HCT116 (cell line): ENCODE results near the gene PIPOX. TPM values are rescaled to one million over a fixed set of nuclear protein-coding genes. Genes with fewer than 3 reads are reported as not detected.

Experiments
- ATAC-seq: fragments of 200-7000 bp; cut with Tn5 transposase; 2 replicates; pipeline ENCODE4 v1.9.1; 2020; ENCODE audit warnings: mild to moderate bottlenecking, moderate library complexity
- BruUV-seq: library from RNA; stranded (reverse); fragments of 400-500 nt; replicated peaks from 2 replicates; lab custom pipeline; 2021; lab: Mats Ljungman, UMichigan
- CTCF ChIA-PET: fragments of 300-600 bp; sonication (Branson Sonifier 250); formaldehyde crosslinking; loops from one replicate; lab custom pipeline; 2021; ENCODE audit warnings: antibody characterized with exemption; lab: Charles Lee
- POLR2A ChIA-PET: fragments of 300-600, 350-600 bp; sonication (Branson Sonifier 250); formaldehyde crosslinking; loops from one replicate; lab custom pipeline; 2021; ENCODE audit warnings: antibody characterized with exemption; lab: Charles Lee
- RAD21 ChIA-PET, 2 experiments: fragments of 300-600 bp; sonication (Branson Sonifier 250); formaldehyde crosslinking; loops; one replicate each; lab custom pipeline; 2023; ENCODE audit warnings: low total read pairs in 2 of 2; ENCODE audit not compliant: uncharacterized antibody in 2 of 2, unreplicated experiment in 2 of 2, low non-redundant PET in 1 of 2; lab: Charles Lee
- DNase-seq: peaks from one replicate; pipeline ENCODE4 v3.0.0-alpha.2; 2010; ENCODE audit warnings: low read depth, low spot score
- H2AFZ ChIP-seq: fragments of 200-600 bp; shearing (Covaris generic), sonication (generic); 2 replicates; pipeline ENCODE4 v1.6.1; 2017; ENCODE audit warnings: low read depth, mixed run types, mixed read lengths, antibody characterized with exemption, low read length; ENCODE audit not compliant: poor library complexity, severe bottlenecking
- H3K27ac ChIP-seq: 2 replicates; pipeline ENCODE4 v1.5.1; 2012; ENCODE audit warnings: low read depth, low read length
- H3K27me3 ChIP-seq: fragments of 200-600 bp; sonication (generic); 2 replicates; pipeline ENCODE4 v1.6.1; 2016; ENCODE audit warnings: mixed run types, low read length, mixed read lengths; ENCODE audit not compliant: insufficient read depth
- H3K36me3 ChIP-seq, 2 experiments: fragments of 200-500 bp in 1 of 2; fragments of 200-600 bp in 1 of 2; sonication (Bioruptor generic) in 1 of 2; sonication (generic) in 1 of 2; 2 replicates each; pipeline versions ENCODE4 v1.5.1 to v1.6.1; 2014 to 2016; ENCODE audit warnings: low read length in 2 of 2, inconsistent platforms in 1 of 2, mixed read lengths in 1 of 2, mixed run types in 1 of 2; ENCODE audit not compliant: insufficient read depth in 2 of 2, control insufficient read depth in 1 of 2
- H3K4me1 ChIP-seq, 2 experiments: fragments of 200-600 bp in 1 of 2; sonication (generic) in 1 of 2; 2 replicates each; pipeline versions ENCODE4 v1.5.1 to v1.6.1; 2012 to 2017; ENCODE audit warnings: low read length in 2 of 2, inconsistent platforms in 1 of 2, mild to moderate bottlenecking in 1 of 2, mixed read lengths in 1 of 2, mixed run types in 1 of 2, moderate library complexity in 1 of 2; ENCODE audit not compliant: insufficient read depth in 2 of 2, control insufficient read depth in 1 of 2
- H3K4me2 ChIP-seq: fragments of 200-600 bp; sonication (generic); 2 replicates; pipeline ENCODE4 v1.6.1; 2017; ENCODE audit warnings: mixed run types, low read length, mixed read lengths
- H3K4me3 ChIP-seq, 2 experiments: fragments of 200-600 bp in 1 of 2; sonication (generic) in 1 of 2; replicated peaks in 1 of 2; 2 replicates each; pipeline ENCODE4 v1.5.1; 2011 to 2016; ENCODE audit warnings: low read length in 2 of 2, control low read depth in 1 of 2, low read depth in 1 of 2, mild to moderate bottlenecking in 1 of 2, mixed read lengths in 1 of 2, mixed run types in 1 of 2
- H3K79me2 ChIP-seq: fragments of 200-600 bp; sonication (generic); 2 replicates; pipeline ENCODE4 v1.6.1; 2017; ENCODE audit warnings: mild to moderate bottlenecking, mixed run types, low read length, moderate library complexity, mixed read lengths; ENCODE audit not compliant: insufficient read depth
- H3K9ac ChIP-seq: fragments of 200-600 bp; sonication (generic); 2 replicates; pipeline ENCODE4 v1.6.1; 2016; ENCODE audit warnings: low read length, mixed read lengths
- H3K9me2 ChIP-seq: fragments of 200-600 bp; sonication (generic), shearing (Covaris generic); 2 replicates; pipeline ENCODE4 v1.6.1; 2017; ENCODE audit warnings: mixed run types, mild to moderate bottlenecking, moderate library complexity; ENCODE audit not compliant: insufficient read depth
- H3K9me3 ChIP-seq, 2 experiments: fragments of 200-500 bp in 1 of 2; fragments of 200-600 bp in 1 of 2; sonication (Bioruptor generic) in 1 of 2; sonication (generic) in 1 of 2; 2 replicates each; pipeline ENCODE4 v1.6.1; 2014 to 2017; ENCODE audit warnings: low read length in 2 of 2, mixed read lengths in 2 of 2, inconsistent platforms in 1 of 2, low read depth in 1 of 2, mild to moderate bottlenecking in 1 of 2, mixed run types in 1 of 2, moderate library complexity in 1 of 2; ENCODE audit not compliant: control insufficient read depth in 1 of 2, insufficient read depth in 1 of 2
- H4K20me1 ChIP-seq: fragments of 200-600 bp; sonication (generic), shearing (Covaris generic); 2 replicates; pipeline ENCODE4 v1.6.1; 2017; ENCODE audit warnings: mixed run types, mild to moderate bottlenecking, moderate library complexity; ENCODE audit not compliant: insufficient read depth
- ATF3 ChIP-seq: IDR thresholded peaks from 2 replicates; pipeline ENCODE4 v1.6.1; 2012
- EGR1 ChIP-seq: IDR thresholded peaks from 2 replicates; pipeline ENCODE4 v1.6.1; 2012; ENCODE audit warnings: low read depth
- ELF1 ChIP-seq: IDR thresholded peaks from 2 replicates; pipeline ENCODE4 v1.6.1; 2012; ENCODE audit warnings: low read depth, borderline replicate concordance
- EZH2 ChIP-seq: fragments of 200-600 bp; sonication (generic); IDR thresholded peaks from 2 replicates; pipeline ENCODE4 v1.6.1; 2017; ENCODE audit warnings: antibody characterized with exemption, mixed run types
- EZH2phosphoT487 ChIP-seq: fragments of 200-600 bp; IDR thresholded peaks from 2 replicates; pipeline ENCODE4 v1.6.1; 2018; ENCODE audit warnings: antibody characterized with exemption, borderline replicate concordance
- FOSL1 ChIP-seq: IDR thresholded peaks from 2 replicates; pipeline ENCODE4 v1.6.1; 2012; ENCODE audit warnings: low read depth
- RAD21 ChIP-seq: IDR thresholded peaks from 2 replicates; pipeline ENCODE4 v1.6.1; 2012; ENCODE audit warnings: low read depth, mild to moderate bottlenecking
- REST ChIP-seq: IDR thresholded peaks from 2 replicates; pipeline ENCODE4 v1.6.1; 2012; ENCODE audit warnings: low read depth
- SIN3A ChIP-seq: IDR thresholded peaks from 2 replicates; pipeline ENCODE4 v1.6.1; 2012; ENCODE audit warnings: low read depth
- SRF ChIP-seq: IDR thresholded peaks from 2 replicates; pipeline ENCODE4 v1.6.1; 2012; ENCODE audit warnings: low read depth
- TCF7L2 ChIP-seq: IDR thresholded peaks from 2 replicates; pipeline ENCODE4 v1.7.0; 2011; ENCODE audit warnings: borderline replicate concordance, inconsistent platforms; ENCODE audit not compliant: insufficient read depth, insufficient read length; ENCODE audit errors: extremely low read depth
- intact Hi-C: fragments of 100-400 bp; cut with micrococcal nuclease; formaldehyde crosslinking; loops from 2 replicates; pipeline ENCODE4 v1.10.0; 2022
- total RNA-seq: library from RNA; stranded (reverse); gene quantifications from one replicate; pipeline ENCODE4 v1.2.1, GENCODE V29; 2021; ENCODE audit not compliant: unreplicated experiment
- TF ChIP-seq, protein P1 (sequence below), 3 experiments: fragments of 200-600 bp in 1 of 3; sonication (generic) in 1 of 3; IDR thresholded peaks in 2 of 3; conservative IDR thresholded peaks in 1 of 3; 2 replicates each; pipeline ENCODE4 v1.5.1; 2012 to 2017; ENCODE audit warnings: low read depth in 2 of 3, low read length in 2 of 3, antibody characterized with exemption in 1 of 3, borderline replicate concordance in 1 of 3, control low read depth in 1 of 3, mild to moderate bottlenecking in 1 of 3, mixed read lengths in 1 of 3, mixed run types in 1 of 3, moderate library complexity in 1 of 3; ENCODE audit not compliant: insufficient read depth in 1 of 3

The PIPOX gene
- total RNA-seq, 1 experiment from 2014 or later: 1.8 TPM

DNA sequence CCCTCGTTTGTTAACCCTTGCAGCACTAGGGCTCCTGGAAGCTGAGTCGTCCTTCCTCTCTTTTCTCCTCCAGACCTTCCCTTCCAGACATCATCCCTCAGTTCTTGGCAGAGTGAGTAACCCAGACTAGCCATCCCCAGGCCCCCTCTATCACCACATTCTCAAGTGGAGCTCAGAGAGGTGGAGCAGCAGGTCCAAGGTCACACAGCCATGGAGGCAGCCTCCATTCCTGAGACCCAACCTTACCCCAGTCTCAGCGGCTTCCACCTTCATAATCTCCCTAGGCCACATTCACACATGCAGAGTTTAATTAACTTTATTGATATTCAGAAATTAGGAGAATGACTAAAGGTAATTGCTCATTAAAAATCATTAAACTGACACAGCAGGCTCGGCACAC is 40.1 kb upstream of the PIPOX start:
- no TSS peak for BruUV-seq
- ATAC-seq (no peak), DNase-seq (no peak)
- ChIA-PET RAD21 (no interaction called here), POLR2A (no interaction called here), CTCF (no interaction called here)
- no peaks in the 10 kb centered on the region for H3K79me2 ChIP-seq
- H3K9ac ChIP-seq: no peak overlapping the region
- H4K20me1 ChIP-seq: no peaks in the 10 kb centered on the region
- H3K4me1 ChIP-seq: peaks cover 0 to 6% of the 10 kb centered on the region in 2 experiments; a peak in 2 of 4 replicates
- H3K9me2 ChIP-seq: no peaks in the 10 kb centered on the region
- TF ChIP-seq REST: no peak
- TF ChIP-seq ELF1: no peak
- no peak for TF ChIP-seq TCF7L2
- no peak for TF ChIP-seq ATF3
- no peak for TF ChIP-seq EGR1
- TF ChIP-seq SRF: no peak
- no peak for TF ChIP-seq EZH2
- no peak for TF ChIP-seq RAD21
- no peak for TF ChIP-seq SIN3A
- no peak for TF ChIP-seq EZH2phosphoT487
- TF ChIP-seq FOSL1: no peak
- TF ChIP-seq, protein P1, sequence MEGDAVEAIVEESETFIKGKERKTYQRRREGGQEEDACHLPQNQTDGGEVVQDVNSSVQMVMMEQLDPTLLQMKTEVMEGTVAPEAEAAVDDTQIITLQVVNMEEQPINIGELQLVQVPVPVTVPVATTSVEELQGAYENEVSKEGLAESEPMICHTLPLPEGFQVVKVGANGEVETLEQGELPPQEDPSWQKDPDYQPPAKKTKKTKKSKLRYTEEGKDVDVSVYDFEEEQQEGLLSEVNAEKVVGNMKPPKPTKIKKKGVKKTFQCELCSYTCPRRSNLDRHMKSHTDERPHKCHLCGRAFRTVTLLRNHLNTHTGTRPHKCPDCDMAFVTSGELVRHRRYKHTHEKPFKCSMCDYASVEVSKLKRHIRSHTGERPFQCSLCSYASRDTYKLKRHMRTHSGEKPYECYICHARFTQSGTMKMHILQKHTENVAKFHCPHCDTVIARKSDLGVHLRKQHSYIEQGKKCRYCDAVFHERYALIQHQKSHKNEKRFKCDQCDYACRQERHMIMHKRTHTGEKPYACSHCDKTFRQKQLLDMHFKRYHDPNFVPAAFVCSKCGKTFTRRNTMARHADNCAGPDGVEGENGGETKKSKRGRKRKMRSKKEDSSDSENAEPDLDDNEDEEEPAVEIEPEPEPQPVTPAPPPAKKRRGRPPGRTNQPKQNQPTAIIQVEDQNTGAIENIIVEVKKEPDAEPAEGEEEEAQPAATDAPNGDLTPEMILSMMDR (IDR thresholded peaks at IDR 0.05 in 2 of 3, conservative IDR thresholded peaks at IDR 0.05 in 1 of 3; ENCODE audit: borderline replicate concordance in 1 of 3, insufficient read depth in 1 of 3, low read depth in 2 of 3, low read length in 2 of 3): no peak
- H3K27me3 ChIP-seq: peaks cover 52% of the 10 kb centered on the region; the same call in 1 of the 2 replicates
- H3K4me2 ChIP-seq: no peak overlapping the region
- no peaks in the 10 kb centered on the region for H3K36me3 ChIP-seq
- H3K4me3 ChIP-seq: no peak overlapping the region
- no peak overlapping the region for H3K27ac ChIP-seq
- intact Hi-C loops: no loop called here
- H3K9me3 ChIP-seq: no peaks in the 10 kb centered on the region
- no peak overlapping the region for H2AFZ ChIP-seq
